Activated naive CD8-positive, alpha-beta T cell treated with anti-CD3 and anti-CD28 coated beads, Interleukin-2, amount 50 U/mL, for 16 hours (primary cell): ENCODE results near the gene CLEC2L.

Source experiments
- DNase-seq: peaks from one replicate; pipeline ENCODE4 v3.0.0-alpha.2; 2020; ENCODE audit warnings: low read depth, low spot score

Gene CLEC2L

DNA sequence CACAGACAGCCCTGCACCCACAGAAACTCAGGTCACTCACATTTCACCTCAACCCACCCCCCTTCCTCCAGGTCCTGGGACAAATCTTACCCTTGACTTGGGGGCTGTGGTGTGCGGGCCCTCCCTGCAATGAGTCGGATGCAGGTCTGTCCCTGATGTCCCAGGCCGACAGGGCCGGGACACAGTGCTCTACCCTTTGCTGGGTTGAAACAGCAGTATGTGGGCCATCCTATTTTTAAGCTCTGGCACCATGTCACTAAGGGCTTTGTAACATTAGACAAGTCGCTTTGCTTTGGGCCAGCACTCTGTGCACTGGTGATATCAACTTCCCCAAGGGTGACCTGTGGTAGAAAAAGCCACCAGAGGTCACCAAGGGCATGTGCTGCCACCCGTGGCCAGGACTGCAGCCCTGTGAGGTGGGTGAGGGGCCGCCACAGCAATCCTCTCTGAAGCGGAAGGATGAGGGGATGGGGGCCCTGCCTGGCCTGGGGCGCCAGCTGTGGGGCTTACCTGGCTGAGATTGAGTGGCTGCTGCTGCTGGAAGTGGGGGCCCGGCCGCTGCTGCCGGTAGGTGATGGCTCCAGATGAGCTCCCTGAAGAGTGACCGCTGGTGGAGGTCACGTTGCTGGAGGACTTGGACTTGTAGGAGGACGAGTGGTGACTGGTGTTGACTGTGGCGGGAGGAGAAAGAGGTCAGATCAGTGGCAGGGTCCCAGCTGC is 51.3 kb downstream of the CLEC2L start:
- no peak for DNase-seq

DNA sequence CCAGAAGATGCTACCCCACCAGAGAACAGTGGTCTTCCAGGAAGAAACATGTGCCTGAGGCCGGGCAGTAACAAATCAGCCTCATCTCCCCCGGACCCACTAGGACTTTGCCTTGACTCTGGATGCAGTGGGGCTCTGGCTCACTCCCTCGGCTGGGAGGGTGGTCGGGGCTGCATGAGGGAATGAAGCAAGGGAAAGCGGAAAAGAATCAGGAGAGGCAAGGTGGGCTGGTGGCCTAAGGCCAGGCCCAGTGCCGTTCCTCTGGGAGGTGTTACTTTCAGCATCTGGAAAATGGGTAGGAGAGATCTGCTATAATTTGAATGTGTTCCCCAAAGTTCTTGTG is 51.8 kb downstream of the CLEC2L start:
- DNase-seq: no peak

DNA sequence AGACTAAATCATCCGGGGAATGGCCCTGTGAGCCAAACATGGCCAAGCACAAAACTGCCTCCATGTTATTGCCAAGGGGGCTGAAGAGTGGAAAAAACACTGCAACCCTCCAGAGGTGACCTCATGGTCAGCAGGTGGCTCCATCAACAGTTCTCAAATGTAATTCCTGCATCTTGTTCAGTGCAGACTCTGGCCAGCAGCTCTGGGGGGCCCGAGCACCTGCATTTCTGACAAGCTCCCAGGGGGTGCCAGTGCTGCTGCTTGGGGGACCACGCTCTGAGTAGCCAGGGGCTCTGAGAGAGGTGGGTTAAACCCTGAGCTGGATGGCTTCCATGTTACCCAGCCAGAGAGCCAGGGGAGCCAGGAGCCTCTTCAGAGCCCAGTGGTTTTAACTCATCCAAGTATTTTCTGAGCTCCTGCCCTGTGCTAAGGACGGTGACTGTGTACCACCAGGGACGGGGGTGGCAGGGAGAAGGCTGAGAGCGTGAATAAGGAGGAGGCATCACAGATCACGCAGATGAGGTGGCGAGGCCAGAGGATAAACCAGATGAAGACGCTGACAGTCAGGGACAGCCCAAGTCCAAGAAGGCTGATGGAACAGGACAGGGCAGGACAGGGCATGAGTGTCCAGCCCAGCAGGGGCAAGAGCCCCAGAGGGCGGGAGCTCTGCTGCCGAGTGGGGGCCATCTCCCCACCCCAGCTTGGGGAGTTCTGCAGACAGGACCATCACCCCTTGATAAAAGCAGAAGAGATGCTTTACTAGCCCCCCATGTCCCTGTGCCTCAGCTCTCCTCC is 52.9 kb downstream of the CLEC2L start:
- no peak for DNase-seq

DNA sequence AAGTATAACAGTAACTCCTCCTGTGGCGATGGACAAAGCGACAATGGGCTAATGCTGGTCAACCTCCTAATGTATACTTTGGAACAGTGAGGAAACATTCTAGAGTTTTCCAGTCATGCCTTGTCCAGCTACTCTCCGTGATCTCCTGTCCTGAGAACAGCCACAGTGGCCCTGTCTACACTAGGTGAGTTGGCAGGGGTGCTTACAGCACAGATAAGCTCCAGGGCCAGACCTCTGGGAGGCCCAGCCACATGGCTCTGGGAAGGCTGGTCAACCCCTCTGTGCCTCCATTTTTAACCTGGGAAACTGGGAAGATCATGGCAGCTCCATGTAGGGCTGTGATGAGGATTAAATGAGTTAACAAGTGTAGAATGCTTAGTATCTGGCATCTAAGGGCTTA is 57.0 kb downstream of the CLEC2L start:
- DNase-seq: no peak

DNA sequence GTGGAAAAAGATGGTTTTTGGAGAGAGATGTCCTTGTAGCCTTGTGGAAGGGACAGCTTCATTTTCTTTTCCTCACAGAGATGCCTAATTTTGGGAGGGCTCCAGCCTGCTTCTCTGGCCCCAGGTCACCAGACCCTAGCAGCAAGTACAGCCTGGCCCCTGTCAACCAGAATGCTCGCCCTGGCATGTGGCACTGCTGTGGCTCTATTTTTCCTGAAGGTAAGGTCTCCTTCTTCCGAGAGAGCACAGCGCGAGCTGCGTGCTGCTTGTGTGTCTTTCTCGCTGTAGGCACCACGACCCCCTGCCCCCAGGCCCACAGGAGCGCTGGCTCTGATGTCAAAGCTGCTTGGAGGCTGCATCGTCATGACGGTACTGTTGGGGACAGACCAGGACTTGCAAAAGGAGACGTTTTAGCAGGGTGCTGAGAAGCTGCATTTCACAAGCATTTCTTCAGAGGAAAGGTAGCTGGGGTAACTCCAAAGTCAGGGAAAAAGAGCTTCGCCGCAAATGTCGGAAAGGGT is 58.7 kb downstream of the CLEC2L start:
- no peak for DNase-seq

DNA sequence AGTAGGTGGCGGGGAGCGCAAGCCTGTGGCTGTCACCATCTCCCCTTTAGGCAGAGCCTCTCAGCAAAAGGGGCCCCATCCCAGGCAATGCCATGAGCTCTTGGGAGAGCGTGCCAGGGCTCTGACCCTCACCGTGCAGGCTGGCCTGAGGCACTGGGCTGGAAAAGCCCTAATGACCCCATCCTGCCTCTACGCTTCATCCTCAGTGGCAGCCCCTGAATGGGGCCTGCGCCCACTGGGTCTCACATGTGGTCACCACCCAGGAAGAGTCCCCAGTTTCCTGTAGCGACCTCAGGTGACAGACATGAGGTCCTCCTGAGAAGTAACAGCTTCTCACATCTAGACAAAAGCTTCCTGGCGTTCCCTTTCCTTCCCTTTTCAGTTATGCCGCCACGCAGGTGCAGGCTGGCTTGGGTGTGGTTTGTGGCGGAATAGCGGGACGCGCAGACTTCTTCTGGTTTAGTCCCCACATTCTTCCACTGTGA is 59.2 kb downstream of the CLEC2L start:
- DNase-seq: no peak

DNA sequence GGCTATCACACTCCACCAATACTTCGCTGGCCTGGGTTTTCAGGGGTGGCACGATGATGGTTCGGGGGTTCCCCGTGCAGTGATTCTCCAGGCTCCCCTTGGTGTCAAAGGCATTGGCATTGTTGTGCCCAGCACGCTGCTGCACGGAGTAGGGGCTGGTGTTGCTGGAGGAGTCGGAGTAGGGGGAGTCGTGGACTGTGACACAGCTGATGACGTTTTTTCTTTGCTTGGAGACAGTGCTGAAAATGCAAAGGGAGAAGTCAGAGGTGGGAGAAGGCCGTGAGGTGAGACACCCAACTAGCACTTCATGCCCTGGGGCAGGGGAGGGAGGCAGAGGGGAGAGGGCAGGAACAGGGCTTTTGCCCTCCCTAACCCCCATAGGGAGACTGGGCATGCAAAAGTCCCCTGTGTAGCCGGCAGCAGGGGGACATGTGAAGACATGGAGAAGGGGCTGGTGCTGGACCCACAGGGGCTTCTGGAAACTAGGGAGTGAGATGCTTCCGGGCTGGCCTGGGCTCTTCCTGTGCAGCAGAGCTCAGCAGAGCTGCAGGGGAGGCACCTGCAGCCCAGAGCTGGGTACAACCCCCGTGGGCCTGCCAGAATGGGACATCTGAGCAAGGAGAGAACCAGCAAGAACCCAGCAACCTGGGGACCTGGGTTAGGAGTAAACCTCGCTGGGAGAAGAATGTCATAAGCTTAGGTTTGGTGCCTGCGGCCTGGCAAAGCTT is 60.5 kb downstream of the CLEC2L start:
- no peak for DNase-seq

DNA sequence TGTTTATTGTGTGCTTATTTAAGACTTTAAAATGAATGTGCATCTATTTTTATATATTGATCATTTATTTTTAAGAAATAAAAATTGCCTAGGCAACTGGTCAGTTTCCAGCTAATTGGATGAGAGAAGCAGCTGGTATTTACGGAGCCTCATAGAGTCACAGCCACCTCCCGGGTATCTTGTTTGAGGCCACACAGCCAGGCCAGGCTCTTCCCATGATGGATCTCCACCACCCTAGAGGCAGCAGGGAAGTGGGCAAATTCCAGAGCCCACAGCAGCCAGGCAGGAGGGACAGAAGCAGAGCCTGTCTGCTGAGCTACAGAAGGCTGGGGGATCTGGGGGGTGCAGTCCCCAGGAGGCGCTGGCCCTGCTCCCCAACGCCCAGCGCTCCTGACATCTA is 61.6 kb downstream of the CLEC2L start:
- no peak for DNase-seq

DNA sequence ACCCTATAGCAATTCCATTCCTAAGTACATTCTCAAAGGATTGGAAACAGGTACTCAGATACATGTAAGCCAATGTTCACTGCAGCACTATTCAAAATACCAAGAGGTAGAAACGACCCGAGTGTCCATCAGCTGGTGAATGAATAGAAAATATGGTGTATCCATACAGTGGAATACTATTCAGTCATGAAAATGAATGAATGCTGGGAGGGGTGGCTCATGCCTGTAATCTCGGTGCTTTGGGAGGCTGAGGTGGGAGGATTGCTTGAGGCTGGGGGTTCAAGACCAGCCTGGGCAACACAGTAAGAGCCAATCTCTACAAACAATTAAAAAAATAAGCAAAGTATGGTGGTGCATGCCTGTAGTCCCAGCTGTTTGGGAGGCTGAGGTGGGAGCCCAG is 62.8 kb downstream of the CLEC2L start:
- DNase-seq: no peak

DNA sequence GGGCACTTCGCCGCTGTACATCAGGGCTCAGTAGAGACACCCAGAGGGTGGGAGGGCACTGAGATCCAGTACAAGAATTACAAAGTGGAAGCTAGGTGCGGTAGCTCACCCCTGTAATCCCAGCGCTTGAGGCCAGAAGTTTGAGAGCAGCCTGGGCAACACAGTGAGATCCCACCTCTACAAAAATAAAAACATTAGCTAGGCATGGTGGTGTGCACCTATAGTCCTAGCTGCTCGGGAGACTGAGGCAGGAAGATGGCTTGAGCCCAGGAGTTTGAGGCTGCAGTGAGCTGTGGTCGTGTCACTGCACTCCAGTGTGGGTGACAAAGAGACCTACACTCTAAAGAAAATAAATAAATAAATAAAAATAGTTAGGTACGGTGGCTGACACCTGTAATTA is 64.0 kb downstream of the CLEC2L start:
- DNase-seq: no peak

DNA sequence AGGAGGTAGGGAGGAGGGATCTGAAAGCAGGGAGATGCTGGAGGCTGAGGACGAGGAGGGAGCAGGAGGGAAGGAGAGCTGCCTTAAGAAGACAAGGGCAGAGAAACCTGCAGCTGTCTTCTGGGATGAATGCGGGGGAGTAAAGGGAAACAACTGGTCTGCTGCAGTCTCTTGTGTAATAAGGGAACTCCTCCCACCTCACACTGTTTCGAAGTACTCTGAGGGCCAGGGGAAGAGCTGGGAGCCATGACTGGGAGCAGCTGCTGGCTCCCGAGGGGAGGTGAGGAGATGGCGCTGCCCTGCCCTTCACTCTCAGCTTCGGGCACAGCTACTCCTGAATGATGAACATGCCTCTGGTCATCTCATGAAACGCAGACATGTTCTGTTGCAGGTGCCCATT is 65.1 kb downstream of the CLEC2L start:
- no peak for DNase-seq

DNA sequence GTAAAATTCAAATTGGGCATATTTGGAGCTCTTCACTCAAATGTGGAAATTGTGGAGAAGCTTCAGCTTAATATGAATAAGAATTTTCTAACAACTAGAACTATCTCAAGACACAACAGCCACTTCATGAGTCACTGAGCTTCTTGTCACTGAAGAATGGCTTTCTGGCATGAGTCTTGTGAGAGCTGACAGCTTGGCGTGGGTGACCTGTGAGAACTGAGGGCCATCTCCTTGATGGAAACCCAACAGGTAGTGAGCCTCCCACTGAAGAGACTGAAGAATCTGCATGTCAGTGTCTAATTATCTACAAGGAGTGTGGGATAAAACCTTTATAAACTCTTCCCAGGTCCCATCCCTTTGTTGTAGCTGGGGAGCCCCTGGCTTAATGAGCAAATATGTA is 66.0 kb downstream of the CLEC2L start:
- DNase-seq: no peak

DNA sequence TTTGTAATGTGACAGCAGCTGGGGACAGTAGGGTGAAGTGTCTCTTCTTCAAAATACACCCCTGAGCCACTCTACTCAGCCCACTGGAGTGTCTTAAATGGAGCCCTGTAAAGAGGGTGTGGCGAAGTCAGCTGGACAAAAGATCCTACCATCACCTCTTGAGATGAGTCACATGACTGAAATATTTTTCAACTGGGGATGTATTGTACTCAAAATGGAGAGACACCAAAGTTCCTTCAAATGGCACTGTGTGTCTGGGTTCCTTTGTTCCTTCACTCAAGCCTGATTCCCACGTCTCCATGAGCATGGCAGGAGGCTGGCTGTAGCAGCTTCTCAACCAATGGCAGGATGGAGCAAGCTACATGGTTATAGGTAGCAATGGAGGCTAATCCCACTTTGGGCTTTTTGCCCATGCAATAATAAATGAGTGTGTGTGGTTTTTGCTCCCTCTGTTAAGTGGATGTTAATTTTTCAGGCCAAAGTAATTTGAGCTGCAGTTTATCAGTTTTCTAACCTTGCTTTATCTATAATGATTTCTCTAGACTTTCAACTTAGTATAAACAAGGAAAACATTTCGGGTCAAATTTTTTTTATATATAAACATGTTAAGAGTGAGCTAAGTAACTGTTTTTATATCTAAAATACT is 68.2 kb downstream of the CLEC2L start:
- DNase-seq: no peak

DNA sequence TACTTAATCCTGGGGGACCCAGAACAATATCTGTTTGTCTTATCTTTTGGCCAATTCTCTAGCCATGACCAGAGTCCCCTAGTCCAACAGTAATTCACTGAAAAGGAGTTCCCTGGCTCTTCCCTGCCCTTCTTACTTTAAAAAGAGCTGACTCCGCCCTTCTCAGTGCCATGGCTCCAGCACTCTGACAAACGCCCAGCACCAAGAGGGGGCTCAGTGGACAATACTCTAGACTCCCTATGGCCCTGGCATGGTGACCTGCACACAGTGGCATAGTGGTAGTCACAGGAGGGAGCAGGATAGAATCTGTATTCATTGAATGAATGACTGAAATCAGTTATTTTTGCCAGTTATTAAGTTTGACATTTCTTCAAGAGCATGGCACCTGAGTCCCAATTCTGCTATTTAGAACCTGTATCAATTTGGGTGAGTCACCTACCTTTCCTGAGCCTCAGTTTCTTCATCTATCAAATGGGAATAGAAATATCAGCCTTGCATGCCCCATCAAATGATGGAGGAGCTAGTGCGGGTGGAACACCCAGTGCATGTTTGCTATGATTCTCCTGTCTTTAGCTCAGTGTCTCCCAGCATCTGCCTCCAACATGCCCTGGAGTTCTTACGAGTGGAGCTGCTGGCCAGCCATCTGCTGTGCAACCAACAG is 69.4 kb downstream of the CLEC2L start:
- no peak for DNase-seq

DNA sequence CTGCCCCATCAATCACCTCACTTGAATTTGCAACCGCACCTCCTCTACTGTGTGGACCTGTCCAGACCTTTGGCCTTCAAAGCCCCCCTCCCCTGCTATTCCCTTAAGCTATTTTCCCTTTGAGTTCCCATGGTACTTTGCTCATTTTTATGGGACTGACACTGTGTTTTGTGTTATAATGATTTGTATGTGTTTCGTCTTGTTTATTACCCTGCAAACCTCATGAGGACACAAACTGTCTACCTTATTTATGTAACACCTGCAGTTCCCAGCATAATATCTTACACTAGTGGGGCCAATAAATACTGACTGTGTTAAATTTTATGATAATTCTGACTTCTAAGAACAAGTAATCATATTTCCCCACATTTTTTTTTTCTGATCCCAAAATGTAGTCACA is 70.6 kb downstream of the CLEC2L start:
- no peak for DNase-seq
